ENCODE results near the gene SPC24.
"Not testable (repeated sequence)": the region's sequence is repeated elsewhere in the genome, so short reads cannot be mapped to it uniquely, and the experiment has no call there.

SPC24 gene

GRCh38 chr19:11160440-11160768 lies 4.8 kb upstream of the SPC24 start:
- not testable (repeated sequence) for DNase-seq

GRCh38 chr19:11159598-11160439 lies 4.2 kb upstream of the SPC24 start:
- no peak for DNase-seq

GRCh38 chr19:11154683-11155047 lies 917 bp downstream of the SPC24 start:
- no peak for DNase-seq

- DNase-seq, result no peak
Observed at GRCh38 chr19:11152318-11153062, 3.1 kb downstream of the SPC24 start.

GRCh38 chr19:11151181-11151580 lies 4.4 kb downstream of the SPC24 start:
- DNase-seq, result no peak

GRCh38 chr19:11148001-11148400 lies 7.6 kb downstream of the SPC24 start:
- DNase-seq, result no peak

- DNase-seq, result no peak
Observed at GRCh38 chr19:11145536-11145924, 10.1 kb downstream of the SPC24 start.

- DNase-seq, result no peak
Observed at GRCh38 chr19:11142528-11143171, 12.9 kb downstream of the SPC24 start.

- DNase-seq, result no peak
Observed at GRCh38 chr19:11141937-11142527, 13.6 kb downstream of the SPC24 start.

GRCh38 chr19:11140896-11141295 lies 14.7 kb downstream of the SPC24 start:
- no peak for DNase-seq

GRCh38 chr19:11140023-11140538 lies 15.5 kb downstream of the SPC24 start:
- DNase-seq, result not testable (repeated sequence)

GRCh38 chr19:11138601-11139300 lies 16.8 kb downstream of the SPC24 start:
- DNase-seq, result no peak

- DNase-seq, result no peak
Observed at GRCh38 chr19:11137542-11138384, 17.8 kb downstream of the SPC24 start.

- no peak for DNase-seq
Observed at GRCh38 chr19:11136400-11137101, 19.0 kb downstream of the SPC24 start.

GRCh38 chr19:11131471-11131870 lies 24.1 kb downstream of the SPC24 start:
- DNase-seq, result no peak

GRCh38 chr19:11130824-11131455 lies 24.6 kb downstream of the SPC24 start:
- DNase-seq, result no peak

- DNase-seq, result no peak
Observed at GRCh38 chr19:11127905-11128304, 27.7 kb downstream of the SPC24 start.

- no peak for DNase-seq
Observed at GRCh38 chr19:11125994-11126685, 29.4 kb downstream of the SPC24 start.

- DNase-seq, result not testable (repeated sequence)
Observed at GRCh38 chr19:11124157-11124556, 31.4 kb downstream of the SPC24 start.

- DNase-seq, result no peak
Observed at GRCh38 chr19:11123114-11123513, 32.5 kb downstream of the SPC24 start.
